GM18505 (cell line): ENCODE results near the gene CSNK2A1.
"Not testable (repeated sequence)": the region's sequence is repeated elsewhere in the genome, so short reads cannot be mapped to it uniquely, and the experiment has no call there.

Experiments
- ATAC-seq: cut with Tn5 transposase; IDR thresholded peaks from one replicate; pipeline ENCODE4 v1.9.1; 2021; ENCODE audit not compliant: unreplicated experiment
- POLR2A ChIP-seq: IDR thresholded peaks from 4 replicates; pipeline ENCODE4 v1.6.1; 2011; ENCODE audit warnings: borderline replicate concordance; ENCODE audit not compliant: insufficient read depth, insufficient read length; ENCODE audit errors: extremely low read depth

CSNK2A1 gene

DNA sequence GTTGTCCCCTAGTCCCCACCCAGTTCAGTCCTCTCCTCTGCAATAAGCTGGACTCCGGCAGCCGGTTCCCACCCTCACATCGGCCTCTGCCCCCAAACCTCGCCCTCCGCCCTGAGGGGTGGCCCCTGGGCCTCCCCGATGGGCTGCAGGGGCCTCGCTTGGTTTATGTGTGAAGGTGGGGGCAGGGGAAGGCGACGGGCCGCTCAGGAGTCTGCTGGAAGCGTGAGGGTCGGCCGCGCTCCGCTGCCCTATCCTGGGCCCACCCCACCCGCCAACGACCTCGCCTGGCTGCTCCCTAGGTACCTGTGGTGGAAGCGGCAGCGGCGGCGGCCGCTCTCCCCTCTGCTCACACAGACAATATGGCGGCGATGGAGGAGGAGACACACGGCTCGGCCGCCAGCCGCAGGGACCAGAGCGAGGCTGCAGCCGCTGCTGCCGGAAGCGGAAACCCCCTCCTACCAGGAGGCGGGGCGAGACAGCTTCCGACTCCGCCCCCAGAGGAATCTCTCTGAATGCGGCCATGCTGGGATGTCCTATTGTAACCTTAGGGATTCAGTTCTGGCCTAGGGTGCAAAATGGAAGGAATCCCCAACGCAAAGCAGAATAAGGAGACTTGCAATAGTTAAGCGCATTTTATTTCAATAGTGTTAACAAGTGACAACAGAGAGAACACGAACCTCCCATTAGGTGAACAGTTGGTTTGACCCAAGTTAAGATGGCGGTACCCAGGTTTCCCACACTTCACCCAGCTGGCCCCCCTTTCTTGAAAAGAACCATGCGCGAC, at the start of gene CSNK2A1:
Gene CSNK2A1, minus strand, starts transcription at position 422 of the 784 bp plus-strand sequence. CDS start 35,239 bp downstream, outside the sequence.
- peak; percentile 95 for ATAC-seq
- peak; percentile 89 for TF ChIP-seq POLR2A

- no peak for ATAC-seq
- TF ChIP-seq POLR2A, result no peak
Measured at GRCh38 chr20:592506-592905, 48.9 kb upstream of the CSNK2A1 start.

GRCh38 chr20:591941-592340, 48.4 kb upstream of the CSNK2A1 start:
- TF ChIP-seq POLR2A, result no peak
- no peak for ATAC-seq

- peak; percentile 53 for ATAC-seq
- no peak for TF ChIP-seq POLR2A
Measured at GRCh38 chr20:588932-589672, 45.5 kb upstream of the CSNK2A1 start.

- no peak for ATAC-seq
- TF ChIP-seq POLR2A, result no peak
Measured at GRCh38 chr20:588476-588875, 44.9 kb upstream of the CSNK2A1 start.

DNA sequence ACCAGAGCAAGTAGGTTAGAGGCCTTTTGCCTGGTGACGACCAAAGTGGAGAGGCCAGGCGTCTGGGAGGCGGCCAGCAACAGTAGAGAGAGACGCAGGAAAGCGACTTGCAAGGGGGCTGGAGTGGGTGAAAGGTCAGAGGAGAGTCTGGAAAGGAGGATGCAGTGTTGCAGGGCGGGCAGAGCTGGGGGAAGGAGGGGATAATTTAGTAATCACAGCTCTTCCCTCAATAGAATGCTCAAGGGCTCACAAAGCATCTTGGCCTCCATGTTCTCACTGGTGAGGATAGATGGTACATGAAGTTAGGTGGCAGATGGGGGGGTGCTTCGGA, 41.3 kb upstream of the CSNK2A1 start:
- ATAC-seq, result no peak
- TF ChIP-seq POLR2A, result no peak

- TF ChIP-seq POLR2A, result no peak
- no peak for ATAC-seq
Measured at GRCh38 chr20:584161-584970, 40.8 kb upstream of the CSNK2A1 start.

- no peak for ATAC-seq
- no peak for TF ChIP-seq POLR2A
Measured at GRCh38 chr20:582204-582603, 38.6 kb upstream of the CSNK2A1 start.

DNA sequence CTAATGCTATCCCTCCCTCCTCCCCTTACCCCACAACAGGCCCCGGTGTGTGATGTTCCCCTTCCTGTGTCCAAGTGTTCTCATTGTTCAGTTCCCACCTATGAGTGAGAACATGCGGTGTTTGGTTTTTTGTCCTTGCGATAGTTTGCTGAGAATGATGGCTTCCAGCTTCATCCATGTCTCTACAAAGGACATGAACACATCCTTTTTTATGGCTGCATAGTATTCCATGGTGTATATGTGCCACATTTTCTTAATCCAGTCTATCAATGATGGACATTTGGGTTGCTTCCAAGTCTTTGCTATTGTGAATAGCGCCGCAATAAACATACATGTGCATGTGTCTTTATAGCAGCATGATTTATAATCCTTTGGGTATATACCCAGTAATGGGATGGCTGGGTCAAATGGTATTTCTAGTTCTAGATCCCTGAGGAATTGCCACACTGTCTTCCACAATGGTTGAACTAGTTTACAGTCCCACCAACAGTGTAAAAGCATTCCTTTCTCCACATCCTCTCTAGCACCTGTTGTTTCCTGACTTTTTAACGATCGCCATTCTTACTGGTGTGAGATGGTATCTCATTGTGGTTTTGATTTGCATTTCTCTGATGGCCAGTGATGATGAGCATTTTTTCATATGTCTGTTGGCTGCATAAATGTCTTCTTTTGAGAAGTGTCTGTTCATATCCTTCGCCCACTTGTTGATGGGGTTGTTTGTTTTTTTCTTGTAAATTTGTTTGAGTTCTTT, 35.5 kb upstream of the CSNK2A1 start:
- ATAC-seq, result not testable (repeated sequence)

GRCh38 chr20:577167-577791, 33.7 kb upstream of the CSNK2A1 start:
- no peak for TF ChIP-seq POLR2A

GRCh38 chr20:576156-576555, 32.6 kb upstream of the CSNK2A1 start:
- TF ChIP-seq POLR2A, result no peak
- ATAC-seq, result no peak

More at GRCh38 chr20:577167-577791, 33.7 kb upstream of the CSNK2A1 start:
- no peak for ATAC-seq

DNA sequence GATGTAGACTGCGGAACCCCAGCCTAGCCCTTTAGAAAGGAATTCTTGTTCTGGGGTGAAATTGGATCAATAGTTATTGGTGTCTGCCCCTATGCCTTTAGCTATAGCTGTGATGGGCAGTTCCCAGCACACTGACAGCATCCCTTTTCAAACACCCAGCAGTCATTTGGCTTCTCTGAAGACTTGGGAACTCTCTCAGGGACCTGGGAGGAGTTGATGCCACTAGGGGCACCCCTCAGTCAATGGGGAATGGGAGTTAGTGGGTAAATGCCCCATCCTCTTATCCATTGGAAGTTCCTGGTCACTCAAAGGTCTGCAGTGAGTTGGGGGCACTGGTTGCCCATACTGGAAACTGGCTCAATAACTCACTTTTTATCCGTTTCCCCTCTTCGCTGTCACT, 31.6 kb upstream of the CSNK2A1 start:
- no peak for TF ChIP-seq POLR2A

More for the DNA sequence above, 31.6 kb upstream of the CSNK2A1 start:
- no peak for ATAC-seq
